HG03066 (cell line): ENCODE measurements around the gene CORO1A.
"Not testable (repeated sequence)": the region's sequence is repeated elsewhere in the genome, so short reads cannot be mapped to it uniquely, and the experiment has no call there.

Experiments
- ATAC-seq: cut with Tn5 transposase; IDR thresholded peaks from one replicate; pipeline ENCODE4 v1.9.1; 2021; ENCODE audit warnings: low read depth; ENCODE audit not compliant: unreplicated experiment

CORO1A gene

GRCh38 chr16:30169416-30169815 lies 14.0 kb upstream of the CORO1A start:
- not testable (repeated sequence) for ATAC-seq

GRCh38 chr16:30170145-30170544 lies 13.3 kb upstream of the CORO1A start:
- ATAC-seq: not testable (repeated sequence)

- no peak for ATAC-seq
These were observed 10.3 kb upstream of the CORO1A start for GRCh38 chr16:30173054-30173453.

- ATAC-seq: not testable (repeated sequence)
These were observed 6.5 kb upstream of the CORO1A start for GRCh38 chr16:30176876-30177275.

GRCh38 chr16:30179195-30179594 lies 4.2 kb upstream of the CORO1A start:
- no peak for ATAC-seq

GRCh38 chr16:30179931-30180330 lies 3.5 kb upstream of the CORO1A start:
- ATAC-seq: no peak

GRCh38 chr16:30180741-30181140 lies 2.7 kb upstream of the CORO1A start:
- no peak for ATAC-seq

GRCh38 chr16:30184096-30184890 lies 891 bp downstream of the CORO1A start:
- ATAC-seq: peak; percentile 40

GRCh38 chr16:30184891-30185682 lies 1.7 kb downstream of the CORO1A start:
- ATAC-seq: no peak

- peak; percentile 36 for ATAC-seq
These were observed 2.5 kb downstream of the CORO1A start for GRCh38 chr16:30185683-30186421.

GRCh38 chr16:30186444-30186781 lies 3.0 kb downstream of the CORO1A start:
- no peak for ATAC-seq

GRCh38 chr16:30186782-30187555 lies 3.6 kb downstream of the CORO1A start:
- no peak for ATAC-seq

- no peak for ATAC-seq
These were observed 4.1 kb downstream of the CORO1A start for GRCh38 chr16:30187556-30187865.

GRCh38 chr16:30187971-30188561 lies 4.7 kb downstream of the CORO1A start:
- ATAC-seq: no peak

- ATAC-seq: not testable (repeated sequence)
These were observed 7.8 kb downstream of the CORO1A start for GRCh38 chr16:30191158-30191557.

- ATAC-seq: peak; percentile 17
These were observed 9.7 kb downstream of the CORO1A start for GRCh38 chr16:30193098-30193497.

GRCh38 chr16:30193615-30194014 lies 10.2 kb downstream of the CORO1A start, which contains the start of the genes BOLA2B and SLX1A:
TSS of gene BOLA2B (minus strand) at chr16:30193666. CDS start at chr16:30193595, 71 bp downstream.
TSS of gene SLX1A (plus strand) at chr16:30193875. CDS start at chr16:30194085, 210 bp downstream.
- ATAC-seq: peak; percentile 84

- peak; percentile 57 for ATAC-seq
These were observed 10.9 kb downstream of the CORO1A start for GRCh38 chr16:30194172-30194925.

- not testable (repeated sequence) for ATAC-seq
These were observed 13.6 kb downstream of the CORO1A start for GRCh38 chr16:30197001-30197400.
